GM12865 (cell line): Measurements from ENCODE around the gene YIPF5.

Source experiments
- DNase-seq: peaks from one replicate; pipeline ENCODE4 v3.0.0; 2010; ENCODE audit warnings: low read depth
- H3K4me3 ChIP-seq: 2 replicates; pipeline ENCODE4 v1.5.1; 2011; ENCODE audit warnings: mild to moderate bottlenecking, low read depth, low read length, control low read depth
- CTCF ChIP-seq: IDR thresholded peaks from 2 replicates; pipeline ENCODE4 v1.5.1; 2011; ENCODE audit warnings: low read length, control low read depth, low read depth, inconsistent platforms; ENCODE audit not compliant: insufficient read depth; ENCODE audit errors: missing control alignments

The YIPF5 gene

GRCh38 chr5:144183254-144183889, 12.9 kb upstream of the YIPF5 start:
- peak; percentile 53 for TF ChIP-seq CTCF
- peak; percentile 23 for DNase-seq

GRCh38 chr5:144179226-144179625, 8.8 kb upstream of the YIPF5 start:
- DNase-seq: no peak
- TF ChIP-seq CTCF: no peak
- H3K4me3 ChIP-seq: no peak overlapping the region

More at GRCh38 chr5:144183254-144183889, 12.9 kb upstream of the YIPF5 start:
- no peak overlapping the region for H3K4me3 ChIP-seq

GRCh38 chr5:144177548-144177947, 7.1 kb upstream of the YIPF5 start:
- no peak for DNase-seq
- no peak for TF ChIP-seq CTCF

GRCh38 chr5:144173766-144174165, 3.3 kb upstream of the YIPF5 start:
- no peak for TF ChIP-seq CTCF
- H3K4me3 ChIP-seq: no peak overlapping the region
- no peak for DNase-seq

More at GRCh38 chr5:144177548-144177947, 7.1 kb upstream of the YIPF5 start:
- no peak overlapping the region for H3K4me3 ChIP-seq

- H3K4me3 ChIP-seq: peak overlapping the region; percentile 85
- no peak for TF ChIP-seq CTCF
- no peak for DNase-seq
These were observed 569 bp downstream of the YIPF5 start for GRCh38 chr5:144169904-144170275.

- H3K4me3 ChIP-seq: no peak overlapping the region
- TF ChIP-seq CTCF: no peak
- no peak for DNase-seq
These were observed 2.5 kb downstream of the YIPF5 start for GRCh38 chr5:144167998-144168397.

- DNase-seq: no peak
- TF ChIP-seq CTCF: no peak
- H3K4me3 ChIP-seq: no peak overlapping the region
These were observed 3.8 kb downstream of the YIPF5 start for GRCh38 chr5:144166696-144167095.
